HCT116 (cell line): Measurements from ENCODE around the gene SMARCB1. TPM values are rescaled to one million over a fixed set of nuclear protein-coding genes. Genes with fewer than 3 reads are reported as not detected.

Source experiments
- ATAC-seq: fragments of 200-7000 bp; cut with Tn5 transposase; 2 replicates; pipeline ENCODE4 v1.9.1; 2020; ENCODE audit warnings: mild to moderate bottlenecking, moderate library complexity
- BruUV-seq: library from RNA; stranded (reverse); fragments of 400-500 nt; replicated peaks from 2 replicates; lab custom pipeline; 2021; lab: Mats Ljungman, UMichigan
- CTCF ChIA-PET: fragments of 300-600 bp; sonication (Branson Sonifier 250); formaldehyde crosslinking; loops from one replicate; lab custom pipeline; 2021; ENCODE audit warnings: antibody characterized with exemption; lab: Charles Lee
- POLR2A ChIA-PET: fragments of 300-600, 350-600 bp; sonication (Branson Sonifier 250); formaldehyde crosslinking; loops from one replicate; lab custom pipeline; 2021; ENCODE audit warnings: antibody characterized with exemption; lab: Charles Lee
- RAD21 ChIA-PET, 2 experiments: fragments of 300-600 bp; sonication (Branson Sonifier 250); formaldehyde crosslinking; loops; one replicate each; lab custom pipeline; 2023; ENCODE audit warnings: low total read pairs in 2 of 2; ENCODE audit not compliant: uncharacterized antibody in 2 of 2, unreplicated experiment in 2 of 2, low non-redundant PET in 1 of 2; lab: Charles Lee
- DNase-seq: peaks from one replicate; pipeline ENCODE4 v3.0.0-alpha.2; 2010; ENCODE audit warnings: low read depth, low spot score
- H2AFZ ChIP-seq: fragments of 200-600 bp; shearing (Covaris generic), sonication (generic); 2 replicates; pipeline ENCODE4 v1.6.1; 2017; ENCODE audit warnings: low read depth, mixed run types, mixed read lengths, antibody characterized with exemption, low read length; ENCODE audit not compliant: poor library complexity, severe bottlenecking
- H3K27ac ChIP-seq: 2 replicates; pipeline ENCODE4 v1.5.1; 2012; ENCODE audit warnings: low read depth, low read length
- H3K27me3 ChIP-seq: fragments of 200-600 bp; sonication (generic); 2 replicates; pipeline ENCODE4 v1.6.1; 2016; ENCODE audit warnings: mixed run types, low read length, mixed read lengths; ENCODE audit not compliant: insufficient read depth
- H3K36me3 ChIP-seq, 2 experiments: fragments of 200-500 bp in 1 of 2; fragments of 200-600 bp in 1 of 2; sonication (Bioruptor generic) in 1 of 2; sonication (generic) in 1 of 2; 2 replicates each; pipeline versions ENCODE4 v1.5.1 to v1.6.1; 2014 to 2016; ENCODE audit warnings: low read length in 2 of 2, inconsistent platforms in 1 of 2, mixed read lengths in 1 of 2, mixed run types in 1 of 2; ENCODE audit not compliant: insufficient read depth in 2 of 2, control insufficient read depth in 1 of 2
- H3K4me1 ChIP-seq, 2 experiments: fragments of 200-600 bp in 1 of 2; sonication (generic) in 1 of 2; 2 replicates each; pipeline versions ENCODE4 v1.5.1 to v1.6.1; 2012 to 2017; ENCODE audit warnings: low read length in 2 of 2, inconsistent platforms in 1 of 2, mild to moderate bottlenecking in 1 of 2, mixed read lengths in 1 of 2, mixed run types in 1 of 2, moderate library complexity in 1 of 2; ENCODE audit not compliant: insufficient read depth in 2 of 2, control insufficient read depth in 1 of 2
- H3K4me2 ChIP-seq: fragments of 200-600 bp; sonication (generic); 2 replicates; pipeline ENCODE4 v1.6.1; 2017; ENCODE audit warnings: mixed run types, low read length, mixed read lengths
- H3K4me3 ChIP-seq, 2 experiments: fragments of 200-600 bp in 1 of 2; sonication (generic) in 1 of 2; replicated peaks in 1 of 2; 2 replicates each; pipeline ENCODE4 v1.5.1; 2011 to 2016; ENCODE audit warnings: low read length in 2 of 2, control low read depth in 1 of 2, low read depth in 1 of 2, mild to moderate bottlenecking in 1 of 2, mixed read lengths in 1 of 2, mixed run types in 1 of 2
- H3K79me2 ChIP-seq: fragments of 200-600 bp; sonication (generic); 2 replicates; pipeline ENCODE4 v1.6.1; 2017; ENCODE audit warnings: mild to moderate bottlenecking, mixed run types, low read length, moderate library complexity, mixed read lengths; ENCODE audit not compliant: insufficient read depth
- H3K9ac ChIP-seq: fragments of 200-600 bp; sonication (generic); 2 replicates; pipeline ENCODE4 v1.6.1; 2016; ENCODE audit warnings: low read length, mixed read lengths
- H3K9me2 ChIP-seq: fragments of 200-600 bp; sonication (generic), shearing (Covaris generic); 2 replicates; pipeline ENCODE4 v1.6.1; 2017; ENCODE audit warnings: mixed run types, mild to moderate bottlenecking, moderate library complexity; ENCODE audit not compliant: insufficient read depth
- H3K9me3 ChIP-seq, 2 experiments: fragments of 200-500 bp in 1 of 2; fragments of 200-600 bp in 1 of 2; sonication (Bioruptor generic) in 1 of 2; sonication (generic) in 1 of 2; 2 replicates each; pipeline ENCODE4 v1.6.1; 2014 to 2017; ENCODE audit warnings: low read length in 2 of 2, mixed read lengths in 2 of 2, inconsistent platforms in 1 of 2, low read depth in 1 of 2, mild to moderate bottlenecking in 1 of 2, mixed run types in 1 of 2, moderate library complexity in 1 of 2; ENCODE audit not compliant: control insufficient read depth in 1 of 2, insufficient read depth in 1 of 2
- H4K20me1 ChIP-seq: fragments of 200-600 bp; sonication (generic), shearing (Covaris generic); 2 replicates; pipeline ENCODE4 v1.6.1; 2017; ENCODE audit warnings: mixed run types, mild to moderate bottlenecking, moderate library complexity; ENCODE audit not compliant: insufficient read depth
- ATF3 ChIP-seq: IDR thresholded peaks from 2 replicates; pipeline ENCODE4 v1.6.1; 2012
- CEBPB ChIP-seq: IDR thresholded peaks from 2 replicates; pipeline ENCODE4 v1.6.1; 2012; ENCODE audit warnings: low read depth
- EGR1 ChIP-seq: IDR thresholded peaks from 2 replicates; pipeline ENCODE4 v1.6.1; 2012; ENCODE audit warnings: low read depth
- ELF1 ChIP-seq: IDR thresholded peaks from 2 replicates; pipeline ENCODE4 v1.6.1; 2012; ENCODE audit warnings: low read depth, borderline replicate concordance
- EZH2 ChIP-seq: fragments of 200-600 bp; sonication (generic); IDR thresholded peaks from 2 replicates; pipeline ENCODE4 v1.6.1; 2017; ENCODE audit warnings: antibody characterized with exemption, mixed run types
- FOSL1 ChIP-seq: IDR thresholded peaks from 2 replicates; pipeline ENCODE4 v1.6.1; 2012; ENCODE audit warnings: low read depth
- JUND ChIP-seq: IDR thresholded peaks from 2 replicates; pipeline ENCODE4 v1.6.1; 2012
- MAX ChIP-seq: IDR thresholded peaks from 2 replicates; pipeline ENCODE4 v1.6.1; 2012
- POLR2A ChIP-seq: IDR thresholded peaks from 2 replicates; pipeline ENCODE4 v1.7.0; 2011; ENCODE audit warnings: borderline replicate concordance; ENCODE audit not compliant: insufficient read depth, insufficient read length; ENCODE audit errors: extremely low read depth
- POLR2AphosphoS5 ChIP-seq: IDR thresholded peaks from 2 replicates; pipeline ENCODE4 v1.6.1; 2011; ENCODE audit warnings: mild to moderate bottlenecking, low read depth, low read length, moderate library complexity
- RAD21 ChIP-seq: IDR thresholded peaks from 2 replicates; pipeline ENCODE4 v1.6.1; 2012; ENCODE audit warnings: low read depth, mild to moderate bottlenecking
- REST ChIP-seq: IDR thresholded peaks from 2 replicates; pipeline ENCODE4 v1.6.1; 2012; ENCODE audit warnings: low read depth
- SIN3A ChIP-seq: IDR thresholded peaks from 2 replicates; pipeline ENCODE4 v1.6.1; 2012; ENCODE audit warnings: low read depth
- SP1 ChIP-seq: IDR thresholded peaks from 2 replicates; pipeline ENCODE4 v1.6.1; 2012; ENCODE audit warnings: low read depth
- SRF ChIP-seq: IDR thresholded peaks from 2 replicates; pipeline ENCODE4 v1.6.1; 2012; ENCODE audit warnings: low read depth
- TCF7L2 ChIP-seq: IDR thresholded peaks from 2 replicates; pipeline ENCODE4 v1.7.0; 2011; ENCODE audit warnings: borderline replicate concordance, inconsistent platforms; ENCODE audit not compliant: insufficient read depth, insufficient read length; ENCODE audit errors: extremely low read depth
- ZFX ChIP-seq: fragments of 450-650 bp; IDR thresholded peaks from 2 replicates; pipeline ENCODE4 v1.6.1; 2017
- ZNF274 ChIP-seq: fragments of 200-500 bp; sonication (Bioruptor generic); IDR thresholded peaks from 2 replicates; pipeline ENCODE4 v1.6.1; 2014; ENCODE audit warnings: mild to moderate bottlenecking, low read depth, low read length, inconsistent platforms
- intact Hi-C: fragments of 100-400 bp; cut with micrococcal nuclease; formaldehyde crosslinking; loops from 2 replicates; pipeline ENCODE4 v1.10.0; 2022
- total RNA-seq: library from RNA; stranded (reverse); gene quantifications from one replicate; pipeline ENCODE4 v1.2.1, GENCODE V29; 2021; ENCODE audit not compliant: unreplicated experiment
- TF ChIP-seq, protein P1 (sequence below): IDR thresholded peaks from 2 replicates; pipeline ENCODE4 v1.6.1; 2011; ENCODE audit warnings: mild to moderate bottlenecking, low read length, moderate library complexity; ENCODE audit not compliant: insufficient replicate concordance; ENCODE audit errors: extremely low read depth
- TF ChIP-seq, protein P2 (sequence below), 3 experiments: fragments of 200-600 bp in 1 of 3; sonication (generic) in 1 of 3; IDR thresholded peaks in 2 of 3; conservative IDR thresholded peaks in 1 of 3; 2 replicates each; pipeline ENCODE4 v1.5.1; 2012 to 2017; ENCODE audit warnings: low read depth in 2 of 3, low read length in 2 of 3, antibody characterized with exemption in 1 of 3, borderline replicate concordance in 1 of 3, control low read depth in 1 of 3, mild to moderate bottlenecking in 1 of 3, mixed read lengths in 1 of 3, mixed run types in 1 of 3, moderate library complexity in 1 of 3; ENCODE audit not compliant: insufficient read depth in 1 of 3

SMARCB1 gene
- total RNA-seq, 1 experiment from 2014 or later: 101 TPM

GRCh38 chr22:23832226-23833016 lies 45.7 kb downstream of the SMARCB1 start:
- no peak overlapping the region for H3K4me2 ChIP-seq
- H3K9me2 ChIP-seq: no peaks in the 10 kb centered on the region
- H3K27me3 ChIP-seq: no peaks in the 10 kb centered on the region
- no peaks in the 10 kb centered on the region for H3K9me3 ChIP-seq
- no peaks in the 10 kb centered on the region; the same call in 1 of the 2 replicates for H3K79me2 ChIP-seq
- H3K4me1 ChIP-seq: no peaks in the 10 kb centered on the region
- H3K36me3 ChIP-seq: peaks cover 5 to 9% of the 10 kb centered on the region in 2 experiments; a peak in 3 of 4 replicates
- no peak overlapping the region for H3K4me3 ChIP-seq
- H4K20me1 ChIP-seq: no peaks in the 10 kb centered on the region
- POLR2A ChIA-PET: no interaction called here
- H3K27ac ChIP-seq: no peak overlapping the region
- intact Hi-C loops: no loop called here
- TF ChIP-seq REST (no peak), MAX (no peak), POLR2AphosphoS5 (no peak), ZFX (no peak), SP1 (no peak), EZH2 (no peak), CEBPB (no peak), POLR2A (no peak), ZNF274 (no peak), FOSL1 (no peak), ELF1 (no peak), RAD21 (no peak), SRF (no peak), ATF3 (no peak), EGR1 (no peak), SIN3A (no peak), JUND (no peak), TCF7L2 (no peak)
- TF ChIP-seq, protein P1, sequence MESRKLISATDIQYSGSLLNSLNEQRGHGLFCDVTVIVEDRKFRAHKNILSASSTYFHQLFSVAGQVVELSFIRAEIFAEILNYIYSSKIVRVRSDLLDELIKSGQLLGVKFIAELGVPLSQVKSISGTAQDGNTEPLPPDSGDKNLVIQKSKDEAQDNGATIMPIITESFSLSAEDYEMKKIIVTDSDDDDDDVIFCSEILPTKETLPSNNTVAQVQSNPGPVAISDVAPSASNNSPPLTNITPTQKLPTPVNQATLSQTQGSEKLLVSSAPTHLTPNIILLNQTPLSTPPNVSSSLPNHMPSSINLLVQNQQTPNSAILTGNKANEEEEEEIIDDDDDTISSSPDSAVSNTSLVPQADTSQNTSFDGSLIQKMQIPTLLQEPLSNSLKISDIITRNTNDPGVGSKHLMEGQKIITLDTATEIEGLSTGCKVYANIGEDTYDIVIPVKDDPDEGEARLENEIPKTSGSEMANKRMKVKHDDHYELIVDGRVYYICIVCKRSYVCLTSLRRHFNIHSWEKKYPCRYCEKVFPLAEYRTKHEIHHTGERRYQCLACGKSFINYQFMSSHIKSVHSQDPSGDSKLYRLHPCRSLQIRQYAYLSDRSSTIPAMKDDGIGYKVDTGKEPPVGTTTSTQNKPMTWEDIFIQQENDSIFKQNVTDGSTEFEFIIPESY: no peak
- TF ChIP-seq, protein P2, sequence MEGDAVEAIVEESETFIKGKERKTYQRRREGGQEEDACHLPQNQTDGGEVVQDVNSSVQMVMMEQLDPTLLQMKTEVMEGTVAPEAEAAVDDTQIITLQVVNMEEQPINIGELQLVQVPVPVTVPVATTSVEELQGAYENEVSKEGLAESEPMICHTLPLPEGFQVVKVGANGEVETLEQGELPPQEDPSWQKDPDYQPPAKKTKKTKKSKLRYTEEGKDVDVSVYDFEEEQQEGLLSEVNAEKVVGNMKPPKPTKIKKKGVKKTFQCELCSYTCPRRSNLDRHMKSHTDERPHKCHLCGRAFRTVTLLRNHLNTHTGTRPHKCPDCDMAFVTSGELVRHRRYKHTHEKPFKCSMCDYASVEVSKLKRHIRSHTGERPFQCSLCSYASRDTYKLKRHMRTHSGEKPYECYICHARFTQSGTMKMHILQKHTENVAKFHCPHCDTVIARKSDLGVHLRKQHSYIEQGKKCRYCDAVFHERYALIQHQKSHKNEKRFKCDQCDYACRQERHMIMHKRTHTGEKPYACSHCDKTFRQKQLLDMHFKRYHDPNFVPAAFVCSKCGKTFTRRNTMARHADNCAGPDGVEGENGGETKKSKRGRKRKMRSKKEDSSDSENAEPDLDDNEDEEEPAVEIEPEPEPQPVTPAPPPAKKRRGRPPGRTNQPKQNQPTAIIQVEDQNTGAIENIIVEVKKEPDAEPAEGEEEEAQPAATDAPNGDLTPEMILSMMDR (IDR thresholded peaks at IDR 0.05 in 2 of 3, conservative IDR thresholded peaks at IDR 0.05 in 1 of 3; ENCODE audit: borderline replicate concordance in 1 of 3, insufficient read depth in 1 of 3, low read depth in 2 of 3, low read length in 2 of 3): no peak
- RAD21 ChIA-PET: no interaction called here
- no peak overlapping the region for H3K9ac ChIP-seq
- CTCF ChIA-PET: no interaction called here
- DNase-seq: no peak
- no peak overlapping the region for H2AFZ ChIP-seq
- no peak for ATAC-seq
- no TSS peak for BruUV-seq
